ENCODE data around the gene SCN4A. TPM values are rescaled to one million over a fixed set of nuclear protein-coding genes. Genes with fewer than 3 reads are reported as not detected.

Gene SCN4A
- total RNA-seq, 1 experiment from 2014 or later: not detected

DNA sequence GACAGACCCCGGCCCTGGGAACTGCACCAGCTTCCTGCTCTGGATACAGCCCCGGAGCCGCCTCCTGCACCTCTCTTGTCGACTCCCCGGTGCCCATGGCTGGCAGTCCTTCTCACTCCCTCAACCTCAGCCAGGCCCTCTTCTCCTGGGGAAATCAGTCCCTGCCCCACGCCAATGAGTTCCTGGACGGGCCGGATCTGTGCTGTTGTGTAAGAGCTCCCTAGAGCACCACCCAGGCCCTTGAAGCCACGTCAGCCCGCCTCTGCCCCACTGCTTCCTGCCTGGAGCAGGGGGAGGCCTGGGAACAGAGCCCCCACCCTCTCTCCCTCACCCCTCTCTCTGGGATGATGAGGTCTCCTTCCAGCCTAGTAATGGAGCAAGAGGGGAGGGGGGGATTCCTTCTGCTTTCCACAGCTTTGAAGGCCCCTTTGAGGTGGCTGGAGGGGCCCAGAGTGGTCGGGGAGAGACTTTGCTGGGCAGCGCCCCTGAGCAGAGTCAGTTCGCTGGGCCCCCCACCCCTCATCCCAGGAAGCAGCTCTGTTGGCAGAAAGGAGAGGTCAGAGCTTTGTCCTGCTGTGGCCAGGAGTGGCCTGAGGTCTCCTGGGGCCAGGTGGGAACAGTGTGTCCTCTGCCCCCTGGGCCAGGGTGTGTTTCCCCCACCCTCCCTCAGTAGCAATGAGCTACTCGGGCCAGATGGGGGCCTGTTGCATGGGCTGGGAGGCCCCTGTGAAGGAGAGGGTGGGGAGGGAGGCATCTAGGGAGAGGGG lies 29.2 kb upstream of the SCN4A start:
- no peak for DNase-seq (ENCODE audit: low read depth)

- no peak for DNase-seq (ENCODE audit: low read depth)
Measured at GRCh38 chr17:64001091-64001579, 28.4 kb upstream of the SCN4A start.

DNA sequence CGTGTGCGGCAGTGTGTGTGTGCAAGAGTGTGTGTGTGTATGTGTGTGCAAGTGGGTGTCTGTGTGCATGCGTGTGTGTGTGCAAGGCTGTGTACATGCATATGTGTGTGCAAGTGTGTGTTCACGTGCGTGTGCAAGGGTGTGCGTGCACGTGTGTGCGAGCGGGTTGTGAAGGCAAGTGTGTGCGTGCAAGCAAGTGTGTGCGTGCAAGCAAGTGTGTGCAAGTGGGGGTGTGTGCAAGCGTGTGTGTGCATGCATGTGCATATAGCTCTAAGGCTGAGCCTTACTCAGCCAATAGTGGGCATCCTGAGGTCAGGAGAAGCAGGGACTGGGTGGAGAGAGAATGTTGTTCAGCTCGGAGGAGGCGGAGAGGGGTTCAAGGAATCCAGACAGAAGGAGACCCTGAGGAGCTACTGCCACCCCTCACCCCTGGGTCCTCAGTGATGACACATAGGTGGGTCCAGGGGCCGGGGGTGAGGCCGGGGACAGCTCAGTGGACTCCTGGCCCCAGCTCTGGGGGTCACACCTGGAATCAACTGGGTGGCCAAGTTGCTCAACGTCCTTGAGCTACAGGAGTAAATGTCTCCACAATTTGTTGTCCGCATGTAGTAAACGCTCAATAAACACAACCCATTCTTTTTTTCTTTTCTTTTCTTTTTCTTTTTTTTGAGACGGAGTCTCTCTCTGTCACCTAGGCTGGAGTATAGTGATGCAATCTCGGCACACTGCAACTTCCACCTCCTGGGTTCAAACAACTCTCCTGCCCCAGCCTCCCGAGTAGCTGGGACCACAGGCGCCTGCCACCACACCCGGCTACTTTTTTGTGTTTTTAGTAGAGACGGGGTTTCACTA lies 27.2 kb upstream of the SCN4A start:
- DNase-seq (ENCODE audit: low read depth): no peak

DNA sequence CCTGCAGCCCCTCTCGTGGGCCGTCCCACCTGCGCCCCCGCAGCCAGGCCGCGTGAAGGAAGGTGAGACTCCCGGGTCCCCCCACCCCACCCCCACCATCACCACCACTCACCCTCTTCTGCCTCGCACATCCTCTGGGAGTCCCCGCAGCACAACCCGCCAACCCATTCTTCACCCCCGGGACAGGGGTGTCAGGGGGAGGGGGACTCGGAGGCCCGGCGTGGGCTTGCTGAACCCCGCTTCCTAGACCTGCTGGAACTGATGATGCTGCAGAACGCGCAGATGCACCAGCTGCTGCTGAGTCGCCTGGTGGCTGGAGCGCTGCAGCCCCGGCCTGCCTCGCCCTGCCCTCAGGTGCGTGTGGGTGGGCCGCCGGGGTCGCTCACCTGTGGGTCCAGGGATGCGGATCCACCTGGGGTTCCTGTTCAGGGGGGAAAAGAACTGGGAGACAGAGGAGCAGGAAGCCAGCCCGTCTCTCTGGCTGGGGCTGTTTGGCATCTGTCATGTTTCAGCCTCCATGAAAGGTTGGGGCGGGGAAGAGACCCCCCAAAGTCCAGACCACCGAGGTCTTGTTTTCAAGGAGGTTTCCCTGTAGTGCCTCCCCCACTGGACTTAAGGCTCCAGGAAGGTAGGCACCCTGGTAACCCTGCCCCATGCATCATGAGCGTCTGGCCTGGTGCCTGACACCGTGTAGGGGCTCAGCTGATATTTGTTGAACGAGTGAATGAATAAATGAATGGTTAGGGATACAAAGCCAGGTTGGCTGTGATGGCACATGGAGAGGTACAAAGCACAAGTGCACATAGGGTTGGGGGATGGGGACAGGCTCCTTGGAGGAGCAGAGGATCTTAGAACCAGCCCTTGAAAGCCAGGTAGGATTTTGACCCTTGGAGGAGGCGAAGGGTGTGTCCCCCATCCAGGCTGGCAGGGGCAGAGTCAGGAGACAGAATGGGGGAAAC lies 26.3 kb upstream of the SCN4A start:
- DNase-seq (ENCODE audit: low read depth): no peak

DNA sequence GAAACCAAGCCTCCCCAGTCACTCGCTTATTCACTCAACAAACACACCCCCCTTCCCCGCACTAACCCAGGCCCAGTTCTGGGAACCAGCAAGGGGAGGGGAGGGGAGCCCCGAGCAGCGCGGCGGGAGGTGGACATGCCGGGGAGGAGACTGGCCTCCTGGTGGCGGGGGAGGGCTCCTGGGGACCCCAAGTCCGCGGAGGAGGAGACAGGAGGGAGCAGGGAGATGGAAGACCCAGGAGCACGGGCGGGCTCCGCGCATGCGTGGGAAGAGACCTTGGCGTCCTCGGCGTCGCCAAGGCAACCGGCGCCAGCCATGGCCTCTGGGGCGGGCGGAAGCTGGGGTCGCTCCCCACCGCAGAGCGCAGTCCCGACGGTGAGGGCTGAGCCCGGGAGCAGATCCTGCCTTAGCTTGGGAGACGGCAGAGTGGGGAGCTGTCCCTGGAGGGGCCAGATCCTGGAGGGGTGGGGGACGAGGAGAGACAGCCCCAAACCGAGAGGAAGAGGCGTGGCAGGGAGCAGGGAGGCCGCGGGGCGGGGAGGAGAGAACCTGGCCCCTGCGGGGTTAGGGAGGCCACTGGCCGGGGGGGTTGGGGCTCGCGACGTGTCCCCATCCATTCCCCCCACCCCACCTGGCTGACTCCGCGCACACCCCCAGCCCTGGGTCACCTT lies 25.5 kb upstream of the SCN4A start, which contains the start of gene PRR29:
TSS of gene PRR29 (plus strand) at position 302 of the 671 bp plus-strand sequence. CDS start at position 316, 14 bp downstream.
- DNase-seq (ENCODE audit: low read depth): peak; percentile 40

DNA sequence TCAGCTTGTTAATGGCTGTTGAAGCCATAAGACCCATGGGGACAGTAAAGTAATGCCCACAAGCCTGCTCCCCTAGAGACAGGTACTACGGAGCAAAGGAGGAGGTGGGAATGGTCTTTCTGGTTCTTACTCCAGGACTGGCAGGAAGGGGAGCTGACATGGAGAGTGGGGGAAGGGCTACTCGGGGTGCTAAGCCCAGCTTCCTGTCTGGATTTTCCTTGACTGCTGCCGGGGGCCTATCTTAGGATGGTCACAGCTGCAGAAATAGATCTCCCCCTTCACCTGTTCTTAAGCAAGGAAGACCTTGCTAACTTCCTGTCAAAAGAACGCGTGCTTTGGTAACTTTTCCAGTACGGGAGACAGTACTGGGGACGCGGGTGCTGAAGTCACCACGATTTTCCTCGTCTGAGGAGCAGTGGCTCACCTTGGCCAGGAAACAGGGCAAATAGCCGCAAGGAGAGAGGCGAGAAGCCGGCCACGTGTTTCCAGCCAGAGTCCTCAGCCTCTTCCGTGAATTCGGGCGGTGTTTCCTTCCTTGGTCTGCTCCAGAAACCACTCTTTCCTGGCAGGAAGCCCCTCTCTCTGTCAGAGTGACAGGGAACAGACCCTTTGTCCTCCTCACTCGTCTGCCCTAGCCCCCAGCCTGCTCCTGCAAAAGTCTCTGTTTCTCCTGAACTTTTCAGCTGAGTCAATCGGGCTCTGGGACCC lies 24.8 kb upstream of the SCN4A start:
- DNase-seq (ENCODE audit: low read depth): no peak

DNA sequence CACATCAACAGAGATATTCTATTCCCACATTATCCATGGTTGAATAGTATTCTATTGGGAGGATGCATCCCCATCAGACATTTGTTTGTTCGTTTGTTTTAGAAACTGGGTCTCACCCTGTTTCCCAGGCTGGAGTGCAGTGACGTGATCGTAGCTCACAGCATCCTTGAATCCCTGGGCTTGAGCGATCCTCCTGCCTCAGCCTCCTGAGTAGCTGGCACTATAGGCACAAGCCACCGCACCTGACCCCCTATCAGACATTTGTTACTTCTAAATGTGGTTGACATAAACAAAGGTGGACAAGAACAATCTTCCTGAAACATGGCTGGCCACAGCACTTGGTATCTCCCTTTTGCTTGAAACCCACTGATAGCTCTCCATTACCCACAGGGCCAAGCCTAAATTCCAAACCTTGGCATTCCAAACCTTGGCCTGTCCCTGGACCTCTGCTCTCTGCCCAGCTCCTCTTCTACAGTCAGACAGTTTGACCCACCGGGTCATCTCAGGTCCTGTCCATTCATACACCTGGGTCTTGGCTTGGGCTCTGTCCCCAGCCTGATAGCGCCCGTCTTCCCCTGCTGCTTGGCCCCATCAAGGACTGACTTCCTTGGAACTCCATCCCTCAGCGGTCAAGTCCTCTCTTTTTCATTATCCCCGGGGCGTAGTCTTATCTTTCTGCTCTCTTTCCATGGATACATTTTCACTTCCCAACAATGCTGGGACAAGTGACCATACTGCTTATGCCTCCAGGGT lies 23.9 kb upstream of the SCN4A start:
- DNase-seq (ENCODE audit: low read depth): no peak

DNA sequence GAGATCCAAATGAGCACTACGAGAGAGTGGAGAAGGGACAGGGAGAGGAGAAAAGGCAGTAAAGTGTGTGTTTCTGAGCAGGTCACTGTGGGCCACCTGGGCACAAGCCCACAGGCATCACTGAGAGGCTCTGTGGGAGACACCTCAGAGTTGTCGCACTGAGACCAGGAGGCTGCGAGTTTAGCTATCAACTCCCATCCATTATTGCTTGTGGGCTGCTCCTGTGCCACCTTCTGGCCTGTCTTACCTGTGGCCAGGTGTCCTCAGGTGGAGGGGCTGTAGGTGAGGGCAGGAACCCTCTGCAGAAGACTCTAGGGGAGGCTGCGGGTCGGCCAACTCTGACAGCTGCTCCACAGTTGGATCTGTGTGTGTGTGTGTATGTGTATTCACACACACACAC lies 22.9 kb upstream of the SCN4A start:
- DNase-seq (ENCODE audit: low read depth): no peak

DNA sequence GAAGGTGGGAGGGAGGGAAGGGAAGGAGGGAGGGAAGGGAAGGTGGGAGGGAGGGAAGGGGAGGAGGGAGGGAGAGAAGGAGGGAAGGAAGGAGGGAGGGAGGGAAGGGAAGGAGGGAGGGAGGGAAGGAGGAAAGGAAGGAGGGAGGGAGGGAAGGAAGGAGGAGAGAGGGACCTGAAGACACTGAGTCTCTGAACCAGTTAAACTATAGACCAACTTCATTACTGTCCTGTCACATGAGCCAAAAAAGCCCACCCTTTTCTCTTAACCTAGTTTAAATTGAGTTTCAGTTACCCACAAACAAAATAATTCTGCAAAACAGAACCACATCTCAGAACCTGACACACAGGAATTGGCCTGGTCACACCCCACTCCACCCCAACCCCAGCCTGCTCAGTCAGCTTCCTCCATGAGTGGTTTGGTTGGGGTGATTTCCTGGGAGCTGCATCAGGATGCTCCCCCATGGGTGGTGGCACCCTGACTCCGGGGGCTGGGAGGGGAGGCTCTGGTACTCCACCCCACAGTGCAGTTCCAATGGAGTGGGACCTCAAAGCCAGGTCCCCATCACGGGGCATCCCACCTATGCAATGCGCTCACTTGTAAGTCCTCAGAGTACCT lies 20.8 kb upstream of the SCN4A start:
- no peak for DNase-seq (ENCODE audit: low read depth)

GRCh38 chr17:63991611-63992010 lies 18.9 kb upstream of the SCN4A start:
- no peak for DNase-seq (ENCODE audit: low read depth)

- DNase-seq (ENCODE audit: low read depth): no peak
Measured at GRCh38 chr17:63989622-63990345, 17.1 kb upstream of the SCN4A start.

GRCh38 chr17:63988741-63989621 lies 16.3 kb upstream of the SCN4A start:
- no peak for DNase-seq (ENCODE audit: low read depth)

DNA sequence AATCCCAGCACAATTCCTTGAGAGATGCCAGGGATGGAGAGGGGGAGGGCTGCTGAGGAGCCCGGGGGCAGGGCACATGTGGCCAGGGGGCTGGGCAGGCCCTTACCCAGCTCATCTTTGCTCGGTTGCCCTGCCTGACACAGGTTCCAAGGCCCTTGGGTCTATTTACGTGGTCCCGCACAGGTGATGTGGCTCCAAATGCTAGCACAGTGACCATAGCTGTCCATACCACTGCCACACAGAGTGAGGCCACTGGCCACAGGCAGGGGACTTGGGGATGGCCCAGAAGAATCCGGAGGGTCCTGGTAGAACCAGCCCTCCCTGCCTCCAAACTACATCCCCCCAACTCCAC lies 15.4 kb upstream of the SCN4A start:
- DNase-seq (ENCODE audit: low read depth): no peak

DNA sequence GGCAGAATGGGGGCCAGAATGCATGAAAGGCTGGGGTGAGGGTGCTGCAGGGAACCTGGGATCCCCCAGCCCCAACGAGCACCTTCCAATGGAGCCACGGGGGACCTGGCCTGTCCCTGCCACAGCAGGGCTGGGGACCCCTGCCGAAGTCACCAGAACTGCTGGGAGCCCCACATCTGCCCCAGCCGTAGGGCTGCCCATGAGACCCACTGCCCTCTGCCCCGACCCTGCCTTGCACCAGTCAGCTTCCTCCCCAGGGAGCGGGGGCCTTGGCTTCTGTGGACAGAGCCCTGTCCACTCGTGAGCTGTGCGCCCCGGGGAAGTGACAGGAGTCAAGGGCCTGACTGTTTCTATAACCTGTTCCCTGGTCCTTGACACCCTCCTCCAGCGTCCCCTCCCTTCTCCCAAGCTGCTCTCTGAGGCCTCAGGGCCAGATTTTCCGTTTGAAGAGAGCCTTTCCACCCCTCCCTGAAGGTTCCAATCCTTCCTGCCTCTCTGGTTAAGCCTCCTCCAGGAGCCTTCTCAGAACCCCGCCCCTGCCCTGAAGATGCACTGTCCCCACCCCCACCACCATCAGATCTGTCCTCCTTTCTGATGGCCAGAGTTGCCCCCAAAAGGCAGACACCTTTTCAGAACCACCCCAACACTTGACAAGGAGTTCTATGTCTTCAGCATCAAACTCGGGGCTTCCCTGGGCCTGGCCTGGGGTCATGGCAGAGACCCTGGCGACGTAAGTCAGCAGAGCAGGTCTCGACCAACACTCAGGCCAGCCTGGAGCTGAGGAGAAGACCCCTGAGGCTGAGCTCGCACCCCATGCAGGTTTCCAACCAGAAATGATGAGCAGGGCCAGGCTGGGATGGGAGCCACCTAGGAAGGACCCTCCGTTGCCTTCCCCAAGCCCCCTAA lies 14.8 kb upstream of the SCN4A start:
- DNase-seq (ENCODE audit: low read depth): no peak

DNA sequence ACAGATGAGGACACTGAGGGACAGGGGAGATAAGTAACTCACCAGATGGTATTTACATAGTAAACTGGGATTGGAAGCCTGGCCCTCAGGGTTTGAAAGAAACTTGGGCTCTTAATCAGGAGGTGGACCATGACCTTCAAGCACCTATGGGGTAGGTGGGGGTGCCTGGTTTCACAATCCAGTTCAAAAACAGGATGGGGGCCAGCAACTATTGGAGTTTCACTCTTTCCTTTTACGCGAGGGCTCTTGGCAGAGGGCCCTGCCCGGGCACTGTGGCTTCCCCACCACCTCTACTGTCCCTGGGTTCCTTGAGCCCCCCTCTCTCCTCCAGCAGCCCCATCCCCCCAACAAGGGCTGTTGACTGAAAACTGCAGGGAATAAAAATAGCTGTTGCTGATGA lies 14.1 kb upstream of the SCN4A start:
- DNase-seq (ENCODE audit: low read depth): no peak

DNA sequence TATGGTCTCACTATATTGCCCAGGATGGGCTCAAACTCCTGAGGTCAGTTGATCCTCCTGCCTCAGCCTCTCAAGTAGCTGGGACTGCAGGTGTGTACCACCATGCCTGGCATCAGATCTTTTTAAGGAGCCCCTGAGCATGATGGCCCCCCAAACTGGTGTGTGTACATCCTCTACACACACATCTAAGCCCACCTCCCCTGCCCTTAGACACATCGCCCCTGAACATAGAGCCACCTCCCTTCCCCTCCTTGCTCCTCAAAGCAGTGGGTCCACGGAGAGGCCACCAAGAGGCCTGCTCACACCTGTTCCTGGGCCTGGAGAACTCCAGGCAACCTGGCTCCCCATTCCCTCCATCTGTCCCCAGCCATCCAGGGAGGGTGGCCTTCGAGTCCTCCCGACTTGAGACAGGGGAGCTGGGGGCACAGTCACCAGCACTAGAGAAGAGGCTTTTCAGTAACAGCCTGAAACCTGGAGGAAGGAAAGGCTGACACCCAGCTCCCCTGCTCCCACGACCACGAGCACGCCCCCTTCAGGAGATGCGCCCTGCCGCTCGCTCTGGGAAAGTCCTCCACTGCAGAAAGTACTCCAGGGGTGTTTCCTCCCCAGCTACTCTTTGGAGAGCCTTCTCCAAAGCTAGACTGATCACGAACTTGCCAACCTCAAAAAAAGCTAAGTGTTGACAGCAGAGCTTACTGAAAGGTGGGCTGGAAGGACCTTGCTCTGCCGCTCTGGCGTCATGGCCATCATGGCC lies 12.8 kb upstream of the SCN4A start:
- no peak for DNase-seq (ENCODE audit: low read depth)
